ENCODE measurements around the gene ZCCHC8.
"Not testable (repeated sequence)": the region's sequence is repeated elsewhere in the genome, so short reads cannot be mapped to it uniquely, and the experiment has no call there.

Gene ZCCHC8

DNA sequence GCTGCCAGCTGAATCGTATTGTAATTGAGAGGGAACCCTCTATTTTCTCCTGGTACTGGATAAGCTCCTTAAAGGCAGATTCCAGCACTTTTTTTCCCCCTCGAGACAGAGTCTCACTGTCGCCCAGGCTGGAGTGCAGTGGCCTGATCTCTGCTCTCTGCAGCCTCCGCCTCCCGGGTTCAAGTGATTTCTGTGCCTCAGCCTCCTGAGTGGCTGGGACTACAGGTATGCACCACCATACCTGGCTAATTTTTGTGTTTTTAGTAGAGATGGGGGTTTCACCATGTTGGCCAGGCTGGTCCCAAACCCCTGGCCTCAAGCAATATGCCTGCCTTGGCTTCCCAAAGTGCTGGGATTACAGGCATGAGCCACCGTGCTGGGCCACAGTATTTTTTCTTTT lies 30.9 kb downstream of the ZCCHC8 start:
- H3K4me3 ChIP-seq (ENCODE audit: low read length); H3K4me1 ChIP-seq (ENCODE audit: control insufficient read depth, insufficient read depth, low read length); DNase-seq (ENCODE audit: low read depth); H3K9ac ChIP-seq (ENCODE audit: low read length); H3K27me3 ChIP-seq (replicated peaks; ENCODE audit: control insufficient read depth, insufficient read depth, low read length); H3K9me3 ChIP-seq (ENCODE audit: control insufficient read depth, low read length): not testable (repeated sequence)
- peaks cover 23% of the 10 kb centered on the region for H3K36me3 ChIP-seq (ENCODE audit: control insufficient read depth, insufficient read depth, low read length, severe bottlenecking)

- H3K9me3 ChIP-seq (ENCODE audit: control insufficient read depth, low read length) = no peaks in the 10 kb centered on the region
- no peak for DNase-seq (ENCODE audit: low read depth)
- peaks cover 7% of the 10 kb centered on the region for H3K36me3 ChIP-seq (ENCODE audit: control insufficient read depth, insufficient read depth, low read length, severe bottlenecking)
- H3K4me3 ChIP-seq (ENCODE audit: low read length) = no peak overlapping the region
- H3K27me3 ChIP-seq (replicated peaks; ENCODE audit: control insufficient read depth, insufficient read depth, low read length) = no peaks in the 10 kb centered on the region
- peaks cover 13% of the 10 kb centered on the region for H3K4me1 ChIP-seq (ENCODE audit: control insufficient read depth, insufficient read depth, low read length)
- no peak overlapping the region for H3K9ac ChIP-seq (ENCODE audit: low read length)
Measured at GRCh38 chr12:122467983-122468382, 32.7 kb downstream of the ZCCHC8 start.

DNA sequence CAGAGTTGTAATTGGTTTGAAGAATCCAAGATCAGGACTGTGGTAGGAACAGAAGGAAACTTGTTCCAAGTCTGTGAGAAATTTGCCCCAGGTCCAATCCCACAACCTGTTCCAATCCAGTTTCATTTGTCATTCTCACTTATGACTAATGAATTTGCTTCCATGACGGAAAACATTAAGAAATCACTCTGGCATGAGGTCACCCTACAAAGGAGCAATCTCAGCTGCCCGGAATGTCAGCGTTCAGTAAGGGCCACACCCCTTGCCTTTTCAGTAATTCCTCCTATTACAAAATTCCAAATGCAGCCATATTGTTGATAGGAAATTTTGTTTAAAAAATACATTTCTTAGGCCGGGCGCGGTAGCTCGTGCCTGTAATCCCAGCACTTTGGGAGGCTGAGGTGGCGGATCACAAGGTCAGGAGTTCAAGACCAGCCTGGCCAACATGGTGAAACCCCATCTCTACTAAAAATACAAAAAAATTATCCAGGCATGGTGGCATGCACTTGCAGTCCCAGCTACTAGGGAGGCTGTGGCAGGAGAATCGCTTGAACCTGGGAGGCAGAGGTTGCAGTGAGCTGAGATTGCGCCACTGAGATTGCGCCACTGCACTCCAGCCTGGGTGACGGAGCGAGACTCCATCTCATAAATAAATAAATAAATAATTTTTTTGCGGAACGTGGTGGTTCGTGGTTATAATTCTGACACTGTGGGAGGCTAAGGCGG lies 36.3 kb downstream of the ZCCHC8 start:
- H3K4me1 ChIP-seq (ENCODE audit: control insufficient read depth, insufficient read depth, low read length); H3K36me3 ChIP-seq (ENCODE audit: control insufficient read depth, insufficient read depth, low read length, severe bottlenecking); H3K27me3 ChIP-seq (replicated peaks; ENCODE audit: control insufficient read depth, insufficient read depth, low read length); H3K9me3 ChIP-seq (ENCODE audit: control insufficient read depth, low read length); H3K9ac ChIP-seq (ENCODE audit: low read length); H3K4me3 ChIP-seq (ENCODE audit: low read length): not testable (repeated sequence)
- peak; percentile 96 for DNase-seq (ENCODE audit: low read depth)

- DNase-seq (ENCODE audit: low read depth) = no peak
- H3K4me1 ChIP-seq (ENCODE audit: control insufficient read depth, insufficient read depth, low read length) = peaks cover 8% of the 10 kb centered on the region
- no peaks in the 10 kb centered on the region for H3K27me3 ChIP-seq (replicated peaks; ENCODE audit: control insufficient read depth, insufficient read depth, low read length)
- H3K9me3 ChIP-seq (ENCODE audit: control insufficient read depth, low read length) = no peaks in the 10 kb centered on the region
- H3K4me3 ChIP-seq (ENCODE audit: low read length) = no peak overlapping the region
- no peak overlapping the region for H3K9ac ChIP-seq (ENCODE audit: low read length)
- no peaks in the 10 kb centered on the region for H3K36me3 ChIP-seq (ENCODE audit: control insufficient read depth, insufficient read depth, low read length, severe bottlenecking)
Measured at GRCh38 chr12:122460641-122461040, 40.1 kb downstream of the ZCCHC8 start.

DNA sequence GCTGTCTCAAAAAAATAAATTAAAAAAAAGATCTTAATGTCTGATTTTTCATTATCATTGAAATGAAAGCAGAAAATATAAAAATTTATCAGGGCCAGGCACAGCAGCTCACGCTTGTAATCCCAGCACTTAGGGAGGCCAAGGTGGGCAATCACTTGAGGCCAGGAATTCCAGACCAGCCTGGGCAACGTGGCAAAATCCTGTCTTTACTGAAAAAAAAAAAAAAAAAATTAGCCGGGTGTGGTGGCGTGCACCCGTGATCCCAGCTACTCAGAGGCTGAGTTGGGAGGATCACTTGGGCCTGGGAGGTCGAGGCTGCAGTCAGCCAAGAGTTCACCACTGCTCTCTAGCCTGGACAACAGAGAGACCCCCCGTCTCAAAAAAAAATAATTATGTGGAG lies 40.7 kb downstream of the ZCCHC8 start:
- H3K9ac ChIP-seq (ENCODE audit: low read length) = no peak overlapping the region
- DNase-seq (ENCODE audit: low read depth) = no peak
- H3K4me3 ChIP-seq (ENCODE audit: low read length) = no peak overlapping the region
- no peaks in the 10 kb centered on the region for H3K9me3 ChIP-seq (ENCODE audit: control insufficient read depth, low read length)
- H3K4me1 ChIP-seq (ENCODE audit: control insufficient read depth, insufficient read depth, low read length) = peaks cover 8% of the 10 kb centered on the region
- no peaks in the 10 kb centered on the region for H3K27me3 ChIP-seq (replicated peaks; ENCODE audit: control insufficient read depth, insufficient read depth, low read length)
- no peaks in the 10 kb centered on the region for H3K36me3 ChIP-seq (ENCODE audit: control insufficient read depth, insufficient read depth, low read length, severe bottlenecking)

GRCh38 chr12:122459211-122459610 lies 41.5 kb downstream of the ZCCHC8 start:
- DNase-seq (ENCODE audit: low read depth) = no peak
- no peak overlapping the region for H3K9ac ChIP-seq (ENCODE audit: low read length)
- H3K27me3 ChIP-seq (replicated peaks; ENCODE audit: control insufficient read depth, insufficient read depth, low read length) = no peaks in the 10 kb centered on the region
- H3K36me3 ChIP-seq (ENCODE audit: control insufficient read depth, insufficient read depth, low read length, severe bottlenecking) = no peaks in the 10 kb centered on the region
- H3K9me3 ChIP-seq (ENCODE audit: control insufficient read depth, low read length) = no peaks in the 10 kb centered on the region
- peaks cover 6% of the 10 kb centered on the region for H3K4me1 ChIP-seq (ENCODE audit: control insufficient read depth, insufficient read depth, low read length)
- no peak overlapping the region for H3K4me3 ChIP-seq (ENCODE audit: low read length)

DNA sequence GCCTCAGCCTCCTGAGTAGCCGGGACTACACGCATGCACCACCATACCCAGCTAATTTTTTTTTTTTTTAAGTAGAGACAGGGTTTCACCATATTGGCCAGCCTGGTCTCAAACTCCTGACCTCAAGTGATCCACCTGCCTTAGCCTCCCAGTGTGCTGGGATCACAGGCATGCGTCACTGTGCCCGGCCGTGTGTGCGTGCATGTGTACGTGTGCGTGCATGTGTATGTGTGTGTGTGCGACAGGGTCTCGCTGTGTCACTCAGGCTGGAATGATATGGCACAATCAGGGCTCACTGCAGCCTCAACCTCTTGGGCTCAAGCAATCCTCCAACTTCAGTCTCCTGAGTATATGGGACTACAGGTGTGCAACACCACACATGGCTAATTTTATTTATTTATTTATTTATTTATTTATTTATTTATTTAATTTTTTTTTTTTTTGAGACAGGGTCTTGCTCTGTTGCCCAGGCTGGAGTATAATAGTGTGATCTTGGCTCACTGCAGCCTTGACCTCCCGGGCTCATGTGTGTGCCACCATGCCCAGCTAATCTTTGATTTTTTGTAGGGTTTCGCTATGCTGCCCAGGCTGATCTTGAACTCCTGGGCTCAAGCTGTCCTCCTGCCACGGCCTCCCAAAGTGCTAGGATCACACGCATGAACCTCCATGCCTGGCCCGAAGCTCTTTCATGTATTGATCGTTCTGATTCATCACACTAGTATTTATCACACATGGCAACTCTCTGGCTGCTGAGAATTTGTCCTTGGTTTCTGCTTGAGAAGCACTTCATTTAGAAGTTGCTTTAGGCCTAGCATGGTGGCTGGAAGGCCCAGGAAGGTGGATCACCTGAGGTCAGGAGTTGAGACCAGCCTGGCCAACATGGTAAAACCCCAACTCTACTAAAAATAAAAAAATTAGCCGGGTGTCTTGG lies 42.4 kb downstream of the ZCCHC8 start:
- H3K27me3 ChIP-seq (replicated peaks; ENCODE audit: control insufficient read depth, insufficient read depth, low read length) = no peaks in the 10 kb centered on the region
- H3K4me1 ChIP-seq (ENCODE audit: control insufficient read depth, insufficient read depth, low read length) = no peaks in the 10 kb centered on the region
- DNase-seq (ENCODE audit: low read depth) = no peak
- H3K36me3 ChIP-seq (ENCODE audit: control insufficient read depth, insufficient read depth, low read length, severe bottlenecking) = no peaks in the 10 kb centered on the region
- H3K9me3 ChIP-seq (ENCODE audit: control insufficient read depth, low read length) = no peaks in the 10 kb centered on the region
- no peak overlapping the region for H3K9ac ChIP-seq (ENCODE audit: low read length)
- no peak overlapping the region for H3K4me3 ChIP-seq (ENCODE audit: low read length)

GRCh38 chr12:122457627-122458026 lies 43.1 kb downstream of the ZCCHC8 start:
- no peak overlapping the region for H3K9ac ChIP-seq (ENCODE audit: low read length)
- no peaks in the 10 kb centered on the region for H3K27me3 ChIP-seq (replicated peaks; ENCODE audit: control insufficient read depth, insufficient read depth, low read length)
- no peak for DNase-seq (ENCODE audit: low read depth)
- no peaks in the 10 kb centered on the region for H3K36me3 ChIP-seq (ENCODE audit: control insufficient read depth, insufficient read depth, low read length, severe bottlenecking)
- no peaks in the 10 kb centered on the region for H3K9me3 ChIP-seq (ENCODE audit: control insufficient read depth, low read length)
- no peak overlapping the region for H3K4me3 ChIP-seq (ENCODE audit: low read length)
- H3K4me1 ChIP-seq (ENCODE audit: control insufficient read depth, insufficient read depth, low read length) = no peaks in the 10 kb centered on the region

DNA sequence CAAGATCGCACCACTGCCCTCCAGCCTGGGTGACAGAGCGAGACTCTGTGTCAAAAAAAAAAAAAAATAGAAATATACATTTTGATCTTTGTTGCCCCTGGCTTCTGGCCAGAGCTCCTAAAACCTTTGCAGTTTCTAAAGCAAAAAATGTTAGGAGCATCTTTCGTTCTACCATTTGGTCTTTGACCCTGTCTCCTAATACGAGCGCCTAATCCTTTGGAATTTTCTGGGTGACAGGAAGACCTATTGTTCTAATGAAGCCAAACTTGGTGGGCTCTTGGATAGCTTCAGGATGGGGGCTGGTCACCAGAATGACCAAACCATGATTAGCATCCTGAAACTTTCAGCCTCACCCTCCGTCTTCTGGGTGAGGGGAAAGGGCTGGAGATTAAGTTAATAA lies 46.0 kb downstream of the ZCCHC8 start:
- H3K9ac ChIP-seq (ENCODE audit: low read length) = no peak overlapping the region
- H3K27me3 ChIP-seq (replicated peaks; ENCODE audit: control insufficient read depth, insufficient read depth, low read length) = no peaks in the 10 kb centered on the region
- no peak overlapping the region for H3K4me3 ChIP-seq (ENCODE audit: low read length)
- H3K9me3 ChIP-seq (ENCODE audit: control insufficient read depth, low read length) = no peaks in the 10 kb centered on the region
- no peaks in the 10 kb centered on the region for H3K4me1 ChIP-seq (ENCODE audit: control insufficient read depth, insufficient read depth, low read length)
- DNase-seq (ENCODE audit: low read depth) = no peak
- H3K36me3 ChIP-seq (ENCODE audit: control insufficient read depth, insufficient read depth, low read length, severe bottlenecking) = no peaks in the 10 kb centered on the region

DNA sequence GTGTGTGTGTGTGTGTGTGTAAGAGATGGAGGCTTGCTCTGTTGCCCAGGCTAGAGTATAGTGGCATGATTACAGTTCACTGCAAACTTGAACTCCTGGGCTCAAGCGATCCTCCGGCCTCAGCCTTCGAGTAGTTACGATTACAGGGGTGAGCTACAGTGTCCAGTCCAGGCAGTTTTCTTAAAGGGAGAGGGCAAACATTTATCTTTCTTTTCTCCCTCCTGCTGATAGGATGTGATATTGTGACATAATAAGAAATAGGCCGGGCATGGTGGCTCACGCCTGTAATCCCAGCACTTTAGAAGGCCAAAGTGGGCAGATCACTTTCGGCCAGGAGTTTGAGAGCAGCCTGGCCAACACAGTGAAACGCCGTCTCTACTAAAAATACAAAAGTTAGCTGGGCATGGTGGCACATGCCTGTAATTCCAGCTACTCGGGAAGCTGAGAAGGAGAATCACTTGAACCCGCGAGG lies 46.4 kb downstream of the ZCCHC8 start:
- Histone ChIP-seq H3K36me3 (ENCODE audit: control insufficient read depth, insufficient read depth, low read length, severe bottlenecking) (no peaks in the 10 kb centered on the region), H3K27me3 (replicated peaks; ENCODE audit: control insufficient read depth, insufficient read depth, low read length) (no peaks in the 10 kb centered on the region), H3K9ac (ENCODE audit: low read length) (no peak overlapping the region), H3K4me3 (ENCODE audit: low read length) (no peak overlapping the region), H3K9me3 (ENCODE audit: control insufficient read depth, low read length) (no peaks in the 10 kb centered on the region), H3K4me1 (ENCODE audit: control insufficient read depth, insufficient read depth, low read length) (no peaks in the 10 kb centered on the region)
- no peak for DNase-seq (ENCODE audit: low read depth)

DNA sequence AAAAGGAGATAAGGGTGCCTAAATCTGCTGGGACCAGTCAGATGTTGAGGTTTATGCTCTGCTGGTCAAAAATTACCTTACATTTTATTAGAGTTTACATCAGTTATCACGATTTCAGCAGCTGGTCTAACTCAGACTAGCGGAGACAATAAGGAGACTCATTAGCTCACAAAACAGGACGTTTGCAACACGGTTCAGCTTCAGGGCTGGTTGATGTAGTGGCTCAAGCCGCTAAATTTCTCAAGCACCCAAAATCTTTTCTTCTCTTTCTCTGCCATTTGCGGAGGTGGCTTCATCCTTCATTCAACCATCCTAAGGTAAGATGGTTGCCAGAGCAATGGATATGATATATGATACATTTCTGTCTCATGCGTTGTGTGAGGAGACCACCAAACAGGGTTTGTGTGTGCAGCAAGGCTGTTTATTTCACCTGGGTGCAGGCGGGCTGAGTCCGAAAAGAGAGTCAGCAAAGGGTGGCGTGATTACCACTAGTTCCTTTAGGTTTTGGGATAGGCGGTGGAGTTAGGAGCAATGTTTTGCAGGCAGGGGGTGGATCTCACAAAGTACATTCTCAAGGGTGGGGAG lies 47.9 kb downstream of the ZCCHC8 start:
- H3K36me3 ChIP-seq (ENCODE audit: control insufficient read depth, insufficient read depth, low read length, severe bottlenecking) = no peaks in the 10 kb centered on the region
- no peak overlapping the region for H3K9ac ChIP-seq (ENCODE audit: low read length)
- no peak for DNase-seq (ENCODE audit: low read depth)
- H3K4me1 ChIP-seq (ENCODE audit: control insufficient read depth, insufficient read depth, low read length) = no peaks in the 10 kb centered on the region
- no peak overlapping the region for H3K4me3 ChIP-seq (ENCODE audit: low read length)
- no peaks in the 10 kb centered on the region for H3K27me3 ChIP-seq (replicated peaks; ENCODE audit: control insufficient read depth, insufficient read depth, low read length)
- H3K9me3 ChIP-seq (ENCODE audit: control insufficient read depth, low read length) = no peaks in the 10 kb centered on the region
